CD4-positive, alpha-beta memory T cell (primary cell): Measurements from ENCODE around the gene RELT. TPM values are rescaled to one million over a fixed set of nuclear protein-coding genes. Genes with fewer than 3 reads are reported as not detected.

Source experiments
- CTCF ChIA-PET: fragments of 350-600 bp; sonication (Branson Sonifier 250); formaldehyde crosslinking; loops from one replicate; lab custom pipeline; 2021; ENCODE audit warnings: inconsistent platforms; ENCODE audit not compliant: partially characterized antibody; lab: Charles Lee
- POLR2A ChIA-PET: fragments of 350-600 bp; sonication (Branson Sonifier 250); formaldehyde crosslinking; loops from one replicate; lab custom pipeline; 2021; ENCODE audit not compliant: partially characterized antibody; lab: Charles Lee
- DNase-seq, 5 donors: peaks; one replicate each; pipeline versions ENCODE4 v3.0.0 to v3.0.0-alpha.2; 2020 to 2022; ENCODE audit warnings: mixed read lengths in 1 of 5
- H3K27ac ChIP-seq: one replicate; pipeline ENCODE4 v1.7.0; 2013; ENCODE audit warnings: low read depth, low read length
- H3K27me3 ChIP-seq: 2 replicates; pipeline ENCODE4 v1.7.0; 2013; ENCODE audit warnings: mild to moderate bottlenecking, low read length, moderate library complexity; ENCODE audit not compliant: insufficient read depth
- H3K36me3 ChIP-seq: 2 replicates; pipeline ENCODE4 v1.7.0; 2013; ENCODE audit warnings: mild to moderate bottlenecking, low read length, moderate library complexity; ENCODE audit not compliant: insufficient read depth
- H3K4me1 ChIP-seq: 2 replicates; pipeline ENCODE4 v1.7.0; 2013; ENCODE audit warnings: mild to moderate bottlenecking, low read length, moderate library complexity; ENCODE audit not compliant: insufficient read depth
- H3K4me3 ChIP-seq, 2 donors: one replicate each; pipeline ENCODE4 v1.7.0; 2013; ENCODE audit warnings: low read length in 2 of 2, mild to moderate bottlenecking in 1 of 2
- H3K9me3 ChIP-seq, 2 donors: one replicate each; pipeline ENCODE4 v1.7.0; 2013; ENCODE audit warnings: low read length in 2 of 2, control low read depth in 1 of 2; ENCODE audit not compliant: control insufficient read depth in 1 of 2
- H3K27ac Mint-ChIP-seq, 7 donors: one replicate each; pipeline ENCODE4 v1.8.0; 2020 to 2021; ENCODE audit warnings: mixed read lengths in 7 of 7, mild to moderate bottlenecking in 6 of 7, inconsistent platforms in 3 of 7, moderate library complexity in 3 of 7
- H3K27me3 Mint-ChIP-seq, 2 donors: one replicate each; pipeline ENCODE4 v1.8.0; 2020 to 2021; ENCODE audit warnings: mixed read lengths in 2 of 2
- H3K36me3 Mint-ChIP-seq, 2 donors: one replicate each; pipeline ENCODE4 v1.8.0; 2020 to 2021; ENCODE audit warnings: mixed read lengths in 2 of 2, inconsistent platforms in 1 of 2, mild to moderate bottlenecking in 1 of 2
- H3K4me1 Mint-ChIP-seq, 4 donors: one replicate each; pipeline ENCODE4 v1.8.0; 2020 to 2021; ENCODE audit warnings: mixed read lengths in 4 of 4, mild to moderate bottlenecking in 1 of 4
- H3K4me3 Mint-ChIP-seq, 8 donors: one replicate each; pipeline ENCODE4 v1.8.0; 2020 to 2021; ENCODE audit warnings: mixed read lengths in 8 of 8, mild to moderate bottlenecking in 7 of 8, moderate library complexity in 6 of 8, inconsistent platforms in 3 of 8
- H3K9me3 Mint-ChIP-seq, 8 donors: one replicate each; pipeline ENCODE4 v1.8.0; 2020 to 2021; ENCODE audit warnings: mixed read lengths in 8 of 8, mild to moderate bottlenecking in 5 of 8, inconsistent platforms in 3 of 8, moderate library complexity in 1 of 8
- intact Hi-C: fragments of 100-400 bp; cut with micrococcal nuclease; formaldehyde crosslinking; loops from one replicate; pipeline ENCODE4 v1.15.1; 2023
- polyA plus RNA-seq, 2 donors: library from polyadenylated mRNA; unstranded; fragments of 300-500 nt; fragmentation: Illumina TruSeq; gene quantifications; one replicate each; pipeline ENCODE4 v1.2.3, GENCODE V29; 2021
- total RNA-seq, 2 experiments: library from RNA; stranded (reverse); gene quantifications; one replicate each; pipeline ENCODE4 v1.2.3, GENCODE V29; 2021

The RELT gene
- total and polyA plus RNA-seq, 4 experiments from 2014 or later, result 2.2 to 12.9 (median 8.6) TPM

- Histone ChIP-seq H3K27me3 (no peaks in the 10 kb centered on the region), H3K9me3 (no peaks in the 10 kb centered on the region), H3K36me3 (no peaks in the 10 kb centered on the region), H3K27ac (no peak overlapping the region), H3K4me1 (no peaks in the 10 kb centered on the region), H3K4me3 (no peak overlapping the region)
- DNase-seq, result no peak
- CTCF ChIA-PET, result interaction anchor here (1.0 to 6.2 kb wide), 5 partner anchors 11 to 68 kb away, joined by 3 to 110 read pairs (median 26); partner anchors contain the start of gene ARHGEF17
- Mint-ChIP-seq H3K36me3 (no peaks in the 10 kb centered on the region), H3K27me3 (peaks cover 0 to 3% of the 10 kb centered on the region in 2 donors), H3K4me1 (no peaks in the 10 kb centered on the region), H3K27ac (no peak overlapping the region), H3K4me3 (peak overlapping the region in 1 of 8 donors; percentile 65), H3K9me3 (no peaks in the 10 kb centered on the region)
- POLR2A ChIA-PET, result no interaction called here
- intact Hi-C loops, result loop anchor here (2.0 kb wide), 1 partner anchor 149 kb away; no protein-coding TSS in a partner anchor
These were observed 42.4 kb upstream of the RELT start for GRCh38 chr11:73333640-73334383.

- H3K36me3 ChIP-seq, result no peaks in the 10 kb centered on the region
- no peaks in the 10 kb centered on the region for H3K9me3 Mint-ChIP-seq
- no peaks in the 10 kb centered on the region for H3K36me3 Mint-ChIP-seq
- intact Hi-C loops, result loop anchor here (1.0 to 2.0 kb wide), 3 partner anchors 27 to 150 kb away; no protein-coding TSS in a partner anchor
- no peak overlapping the region for H3K4me3 ChIP-seq
- DNase-seq, result no peak
- peaks cover 0 to 3% of the 10 kb centered on the region in 2 donors for H3K27me3 Mint-ChIP-seq
- no peak overlapping the region for H3K27ac ChIP-seq
- H3K27me3 ChIP-seq, result no peaks in the 10 kb centered on the region
- no peak overlapping the region for H3K27ac Mint-ChIP-seq
- H3K4me1 ChIP-seq, result no peaks in the 10 kb centered on the region
- H3K4me3 Mint-ChIP-seq, result no peak overlapping the region
- ChIA-PET CTCF (interaction anchor here (0.7 to 6.2 kb wide), 24 partner anchors 8 to 618 kb away, joined by 3 to 110 read pairs (median 7); partner anchors contain the start of gene ARHGEF17), POLR2A (interaction anchor here (2.3 kb wide), 1 partner anchor 26 kb away, joined by 11 read pairs; the partner anchor contains the start of gene ARHGEF17)
- no peaks in the 10 kb centered on the region for H3K4me1 Mint-ChIP-seq
- no peaks in the 10 kb centered on the region for H3K9me3 ChIP-seq
These were observed 41.6 kb upstream of the RELT start for GRCh38 chr11:73334384-73335203.

- Histone ChIP-seq H3K36me3 (no peaks in the 10 kb centered on the region), H3K4me3 (no peak overlapping the region), H3K4me1 (no peaks in the 10 kb centered on the region), H3K9me3 (no peaks in the 10 kb centered on the region), H3K27me3 (no peaks in the 10 kb centered on the region), H3K27ac (no peak overlapping the region)
- Mint-ChIP-seq H3K9me3 (no peaks in the 10 kb centered on the region), H3K36me3 (no peaks in the 10 kb centered on the region), H3K27me3 (peaks cover 0 to 3% of the 10 kb centered on the region in 2 donors), H3K4me3 (no peak overlapping the region), H3K4me1 (no peaks in the 10 kb centered on the region), H3K27ac (no peak overlapping the region)
- DNase-seq, result peak; percentile 62 to 72 (median 67)
- POLR2A ChIA-PET, result interaction anchor here (2.3 kb wide), 1 partner anchor 27 kb away, joined by 11 read pairs; the partner anchor contains the start of gene ARHGEF17
- CTCF ChIA-PET, result interaction anchor here (0.6 to 6.2 kb wide), 30 partner anchors 9 to 1705 kb away, joined by 3 to 110 read pairs (median 4); partner anchors contain the start of gene ARHGEF17
- intact Hi-C loops, result loop anchor here (1.0 to 2.0 kb wide), 3 partner anchors 28 to 151 kb away; no protein-coding TSS in a partner anchor
These were observed 40.8 kb upstream of the RELT start for GRCh38 chr11:73335204-73335923.

GRCh38 chr11:73337846-73338245 lies 38.4 kb upstream of the RELT start:
- Histone ChIP-seq H3K27ac (no peak overlapping the region), H3K9me3 (no peaks in the 10 kb centered on the region), H3K4me1 (no peaks in the 10 kb centered on the region), H3K4me3 (no peak overlapping the region), H3K27me3 (no peaks in the 10 kb centered on the region), H3K36me3 (no peaks in the 10 kb centered on the region)
- no peaks in the 10 kb centered on the region for H3K4me1 Mint-ChIP-seq
- ChIA-PET POLR2A (no interaction called here), CTCF (interaction anchor here (0.6 to 6.2 kb wide), 13 partner anchors 10 to 325 kb away, joined by 3 to 110 read pairs (median 4); partner anchors contain the start of gene ARHGEF17)
- H3K4me3 Mint-ChIP-seq, result no peak overlapping the region
- H3K9me3 Mint-ChIP-seq, result no peaks in the 10 kb centered on the region
- H3K27ac Mint-ChIP-seq, result no peak overlapping the region
- H3K27me3 Mint-ChIP-seq, result peaks cover 0 to 3% of the 10 kb centered on the region in 2 donors
- intact Hi-C loops, result no loop called here
- no peak for DNase-seq
- no peaks in the 10 kb centered on the region for H3K36me3 Mint-ChIP-seq

GRCh38 chr11:73338279-73338678 lies 37.9 kb upstream of the RELT start:
- ChIA-PET POLR2A (no interaction called here), CTCF (interaction anchor here (2.0 to 6.2 kb wide), 2 partner anchors 21 to 31 kb away, joined by 6 to 110 read pairs; partner anchors contain the start of gene ARHGEF17)
- Histone ChIP-seq H3K4me1 (no peaks in the 10 kb centered on the region), H3K36me3 (no peaks in the 10 kb centered on the region), H3K4me3 (no peak overlapping the region), H3K9me3 (no peaks in the 10 kb centered on the region), H3K27me3 (no peaks in the 10 kb centered on the region), H3K27ac (no peak overlapping the region)
- Mint-ChIP-seq H3K4me1 (no peaks in the 10 kb centered on the region), H3K27me3 (peaks cover 0 to 3% of the 10 kb centered on the region in 2 donors), H3K36me3 (no peaks in the 10 kb centered on the region), H3K27ac (no peak overlapping the region), H3K4me3 (no peak overlapping the region), H3K9me3 (no peaks in the 10 kb centered on the region)
- DNase-seq, result no peak
- intact Hi-C loops, result no loop called here

GRCh38 chr11:73340164-73340563 lies 36.0 kb upstream of the RELT start:
- POLR2A ChIA-PET, result no interaction called here
- peak overlapping the region in 1 of 7 donors; percentile 1 for H3K27ac Mint-ChIP-seq
- H3K4me3 ChIP-seq, result no peak overlapping the region

More at GRCh38 chr11:73340164-73340563, 36.0 kb upstream of the RELT start:
- Histone ChIP-seq H3K27ac (no peak overlapping the region), H3K9me3 (no peaks in the 10 kb centered on the region), H3K27me3 (no peaks in the 10 kb centered on the region), H3K36me3 (no peaks in the 10 kb centered on the region), H3K4me1 (no peaks in the 10 kb centered on the region)
- no peaks in the 10 kb centered on the region for H3K27me3 Mint-ChIP-seq
- H3K36me3 Mint-ChIP-seq, result no peaks in the 10 kb centered on the region
- intact Hi-C loops, result no loop called here
- no peak overlapping the region for H3K4me3 Mint-ChIP-seq
- H3K9me3 Mint-ChIP-seq, result no peaks in the 10 kb centered on the region
- no peaks in the 10 kb centered on the region for H3K4me1 Mint-ChIP-seq
- CTCF ChIA-PET, result interaction anchor here (1.3 to 3.4 kb wide), 2 partner anchors 11 to 20 kb away, joined by 3 to 21 read pairs; no protein-coding TSS in a partner anchor
- DNase-seq, result no peak
